KMS-11 (cell line): ENCODE measurements around the gene SRSF3.
"Not testable (repeated sequence)": the region's sequence is repeated elsewhere in the genome, so short reads cannot be mapped to it uniquely, and the experiment has no call there.

Experiments used
- H2AFZ ChIP-seq: fragments of 200-600 bp; sonication (generic); 2 replicates; pipeline ENCODE4 v1.6.1; 2016; ENCODE audit warnings: antibody characterized with exemption, mixed run types, low read depth
- H3K27ac ChIP-seq: fragments of 200-600 bp; sonication (generic); 2 replicates; pipeline ENCODE4 v1.6.1; 2016; ENCODE audit warnings: mild to moderate bottlenecking, mixed run types
- H3K27me3 ChIP-seq: fragments of 200-600 bp; sonication (generic); 2 replicates; pipeline ENCODE4 v1.6.1; 2017; ENCODE audit warnings: mild to moderate bottlenecking, low read depth, mixed run types, moderate library complexity; ENCODE audit not compliant: insufficient read depth
- H3K36me3 ChIP-seq: fragments of 200-600 bp; sonication (generic); 2 replicates; pipeline ENCODE4 v1.6.1; 2017; ENCODE audit warnings: mild to moderate bottlenecking, mixed run types; ENCODE audit not compliant: insufficient read depth
- H3K4me1 ChIP-seq: fragments of 200-600 bp; sonication (generic); 2 replicates; pipeline ENCODE4 v1.6.1; 2016; ENCODE audit warnings: mild to moderate bottlenecking, low read depth, mixed run types; ENCODE audit not compliant: poor library complexity, severe bottlenecking
- H3K4me2 ChIP-seq: fragments of 200-600 bp; sonication (generic); 2 replicates; pipeline ENCODE4 v1.7.0; 2016; ENCODE audit warnings: mild to moderate bottlenecking, mixed run types
- H3K4me3 ChIP-seq: fragments of 200-600 bp; sonication (generic); IDR thresholded peaks from 2 replicates; pipeline ENCODE4 v1.6.1; 2017; ENCODE audit warnings: low read depth, low read length, mixed read lengths; ENCODE audit not compliant: insufficient read depth
- H3K79me2 ChIP-seq: fragments of 200-600 bp; sonication (generic); 2 replicates; pipeline ENCODE4 v1.6.1; 2016; ENCODE audit warnings: low read depth, mixed run types; ENCODE audit not compliant: insufficient read depth
- H3K9ac ChIP-seq: fragments of 200-600 bp; sonication (generic); 2 replicates; pipeline ENCODE4 v1.6.1; 2016; ENCODE audit warnings: mild to moderate bottlenecking, mixed run types
- H4K20me1 ChIP-seq: fragments of 200-600 bp; sonication (generic); 2 replicates; pipeline ENCODE4 v1.6.1; 2016; ENCODE audit warnings: mild to moderate bottlenecking, mixed run types; ENCODE audit not compliant: insufficient read depth
- TF ChIP-seq, protein P1 (sequence below): fragments of 200-600 bp; sonication (generic); conservative IDR thresholded peaks from 2 replicates; pipeline ENCODE4 v1.6.1; 2017; ENCODE audit warnings: low read depth, mild to moderate bottlenecking, antibody characterized with exemption, low read length, moderate library complexity, mixed read lengths

The SRSF3 gene

DNA sequence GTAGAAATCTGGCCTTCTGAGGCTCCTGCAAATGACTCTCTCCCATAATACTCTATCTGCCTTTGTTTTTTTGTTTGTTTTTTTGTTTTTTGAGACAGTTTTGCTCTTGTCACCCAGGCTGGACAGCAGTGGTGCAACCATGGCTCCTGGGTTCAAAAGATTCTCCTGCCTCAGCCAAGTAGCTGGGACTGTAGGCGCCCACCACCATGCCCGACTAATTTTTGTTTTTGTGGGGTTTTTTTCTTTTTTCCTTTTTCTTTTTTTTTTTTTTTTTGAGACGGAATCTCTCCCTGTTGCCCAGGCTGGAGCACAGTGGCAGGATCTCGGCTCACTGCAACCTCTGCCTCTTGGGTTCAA lies 30.3 kb upstream of the SRSF3 start:
- Histone ChIP-seq H3K4me1 (no peaks in the 10 kb centered on the region), H3K4me2 (no peak overlapping the region), H3K27me3 (no peaks in the 10 kb centered on the region), H2AFZ (no peak overlapping the region), H3K36me3 (no peaks in the 10 kb centered on the region), H4K20me1 (no peaks in the 10 kb centered on the region), H3K4me3 (no peak overlapping the region), H3K9ac (no peak overlapping the region), H3K79me2 (no peaks in the 10 kb centered on the region), H3K27ac (no peak overlapping the region)
- TF ChIP-seq, protein P1, sequence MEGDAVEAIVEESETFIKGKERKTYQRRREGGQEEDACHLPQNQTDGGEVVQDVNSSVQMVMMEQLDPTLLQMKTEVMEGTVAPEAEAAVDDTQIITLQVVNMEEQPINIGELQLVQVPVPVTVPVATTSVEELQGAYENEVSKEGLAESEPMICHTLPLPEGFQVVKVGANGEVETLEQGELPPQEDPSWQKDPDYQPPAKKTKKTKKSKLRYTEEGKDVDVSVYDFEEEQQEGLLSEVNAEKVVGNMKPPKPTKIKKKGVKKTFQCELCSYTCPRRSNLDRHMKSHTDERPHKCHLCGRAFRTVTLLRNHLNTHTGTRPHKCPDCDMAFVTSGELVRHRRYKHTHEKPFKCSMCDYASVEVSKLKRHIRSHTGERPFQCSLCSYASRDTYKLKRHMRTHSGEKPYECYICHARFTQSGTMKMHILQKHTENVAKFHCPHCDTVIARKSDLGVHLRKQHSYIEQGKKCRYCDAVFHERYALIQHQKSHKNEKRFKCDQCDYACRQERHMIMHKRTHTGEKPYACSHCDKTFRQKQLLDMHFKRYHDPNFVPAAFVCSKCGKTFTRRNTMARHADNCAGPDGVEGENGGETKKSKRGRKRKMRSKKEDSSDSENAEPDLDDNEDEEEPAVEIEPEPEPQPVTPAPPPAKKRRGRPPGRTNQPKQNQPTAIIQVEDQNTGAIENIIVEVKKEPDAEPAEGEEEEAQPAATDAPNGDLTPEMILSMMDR = no peak

DNA sequence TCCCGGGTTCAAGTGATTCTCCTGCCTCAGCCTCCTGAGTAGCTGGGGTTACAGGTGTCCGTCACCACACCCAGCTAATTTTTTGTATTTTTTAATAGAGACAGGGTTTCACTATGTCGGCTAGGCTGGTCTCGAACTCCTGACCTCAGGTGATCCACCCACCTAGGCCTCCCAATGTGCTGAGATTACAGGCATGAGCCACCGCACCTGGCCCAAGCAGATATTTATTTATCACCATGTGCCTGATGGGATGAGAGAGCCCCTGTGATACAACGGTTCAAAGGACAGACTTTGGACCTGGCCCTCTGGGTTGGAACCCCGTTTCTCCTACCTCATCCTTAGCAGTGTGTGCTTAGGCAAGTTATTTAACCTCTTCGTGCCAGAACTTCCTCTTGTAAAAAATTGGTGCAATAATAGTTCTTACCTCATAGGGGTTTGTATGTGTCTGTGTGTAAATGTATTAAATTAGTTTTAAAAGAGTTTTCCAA lies 27.7 kb upstream of the SRSF3 start:
- Histone ChIP-seq H4K20me1 (no peaks in the 10 kb centered on the region), H3K4me1 (peaks cover 8% of the 10 kb centered on the region), H3K4me3 (no peak overlapping the region), H3K27me3 (no peaks in the 10 kb centered on the region), H3K27ac (no peak overlapping the region), H3K79me2 (no peaks in the 10 kb centered on the region), H2AFZ (no peak overlapping the region), H3K36me3 (no peaks in the 10 kb centered on the region), H3K9ac (no peak overlapping the region), H3K4me2 (no peak overlapping the region)
- TF ChIP-seq, protein P1 = no peak

DNA sequence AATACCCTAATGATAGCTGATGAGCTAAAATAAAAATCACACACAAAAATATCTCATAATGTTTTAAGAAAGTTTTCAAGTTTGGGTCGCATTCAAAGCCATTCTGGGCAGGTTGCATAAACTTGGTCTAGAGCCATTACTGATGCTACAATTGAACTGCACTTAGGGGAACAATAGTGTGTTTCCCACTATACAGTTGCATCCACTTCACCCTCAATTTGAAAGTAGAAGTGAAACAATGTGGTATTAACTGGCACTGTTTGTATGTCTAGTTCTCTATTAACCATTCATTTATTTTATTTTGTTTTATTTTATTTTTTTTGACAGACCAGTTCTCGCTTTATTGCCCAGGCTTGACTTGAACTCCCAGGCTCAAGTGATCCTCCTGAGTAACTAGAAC lies 23.9 kb upstream of the SRSF3 start:
- Histone ChIP-seq H3K4me2 (peak overlapping the region; percentile 19; the same call in 1 of the 2 replicates), H3K36me3 (no peaks in the 10 kb centered on the region), H3K9ac (no peak overlapping the region), H3K27me3 (no peaks in the 10 kb centered on the region), H3K4me3 (no peak overlapping the region), H3K79me2 (no peaks in the 10 kb centered on the region), H2AFZ (no peak overlapping the region), H4K20me1 (no peaks in the 10 kb centered on the region), H3K4me1 (peaks cover 8% of the 10 kb centered on the region), H3K27ac (no peak overlapping the region)
- TF ChIP-seq, protein P1 = no peak

DNA sequence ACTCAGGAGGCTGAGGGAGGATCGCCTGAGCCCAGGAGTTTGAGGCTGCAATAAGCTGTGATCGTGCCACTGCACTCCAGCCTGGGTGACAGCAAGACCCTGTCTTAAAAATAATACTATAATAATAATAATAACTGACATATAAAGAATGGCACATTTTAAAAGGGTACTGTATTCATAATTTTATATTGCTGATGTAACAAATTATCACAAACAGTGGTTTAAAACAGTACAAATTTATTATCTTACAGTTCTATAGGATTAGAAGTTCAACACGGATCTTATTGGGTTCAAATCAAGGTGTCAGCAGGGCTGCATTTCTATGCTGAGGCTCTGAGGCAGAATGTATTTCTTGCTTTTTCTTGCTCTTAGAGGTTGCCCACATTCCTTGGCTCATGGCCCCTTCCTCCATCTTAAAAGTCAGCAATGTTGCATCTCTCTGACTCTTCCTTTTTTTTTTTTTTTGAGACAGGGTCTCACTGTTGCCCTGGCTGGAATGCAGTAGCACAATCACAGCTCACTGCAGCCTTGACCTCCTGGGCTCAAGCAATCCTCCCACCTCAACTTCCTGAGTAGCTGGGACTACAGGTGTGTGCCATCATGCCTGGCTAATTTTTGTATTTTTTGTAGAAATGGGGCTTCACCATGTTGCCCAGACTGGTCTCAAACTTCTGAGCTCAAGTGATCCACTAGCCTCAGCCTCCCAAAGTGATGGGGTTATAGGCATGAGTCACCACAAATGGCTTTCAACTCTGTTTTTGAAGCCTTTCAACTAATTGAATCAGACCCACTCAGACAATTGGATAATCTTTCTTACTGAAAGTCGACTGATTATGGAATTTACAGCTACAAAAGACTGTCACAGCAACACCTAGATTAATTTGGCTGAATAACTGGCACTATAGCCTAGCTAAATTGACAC lies 22.8 kb upstream of the SRSF3 start:
- Histone ChIP-seq H3K4me1 (peaks cover 8% of the 10 kb centered on the region), H3K27ac (no peak overlapping the region), H2AFZ (no peak overlapping the region), H3K4me2 (no peak overlapping the region), H3K36me3 (no peaks in the 10 kb centered on the region), H3K9ac (no peak overlapping the region), H3K27me3 (no peaks in the 10 kb centered on the region), H4K20me1 (no peaks in the 10 kb centered on the region), H3K79me2 (no peaks in the 10 kb centered on the region), H3K4me3 (no peak overlapping the region)
- TF ChIP-seq, protein P1 = no peak

DNA sequence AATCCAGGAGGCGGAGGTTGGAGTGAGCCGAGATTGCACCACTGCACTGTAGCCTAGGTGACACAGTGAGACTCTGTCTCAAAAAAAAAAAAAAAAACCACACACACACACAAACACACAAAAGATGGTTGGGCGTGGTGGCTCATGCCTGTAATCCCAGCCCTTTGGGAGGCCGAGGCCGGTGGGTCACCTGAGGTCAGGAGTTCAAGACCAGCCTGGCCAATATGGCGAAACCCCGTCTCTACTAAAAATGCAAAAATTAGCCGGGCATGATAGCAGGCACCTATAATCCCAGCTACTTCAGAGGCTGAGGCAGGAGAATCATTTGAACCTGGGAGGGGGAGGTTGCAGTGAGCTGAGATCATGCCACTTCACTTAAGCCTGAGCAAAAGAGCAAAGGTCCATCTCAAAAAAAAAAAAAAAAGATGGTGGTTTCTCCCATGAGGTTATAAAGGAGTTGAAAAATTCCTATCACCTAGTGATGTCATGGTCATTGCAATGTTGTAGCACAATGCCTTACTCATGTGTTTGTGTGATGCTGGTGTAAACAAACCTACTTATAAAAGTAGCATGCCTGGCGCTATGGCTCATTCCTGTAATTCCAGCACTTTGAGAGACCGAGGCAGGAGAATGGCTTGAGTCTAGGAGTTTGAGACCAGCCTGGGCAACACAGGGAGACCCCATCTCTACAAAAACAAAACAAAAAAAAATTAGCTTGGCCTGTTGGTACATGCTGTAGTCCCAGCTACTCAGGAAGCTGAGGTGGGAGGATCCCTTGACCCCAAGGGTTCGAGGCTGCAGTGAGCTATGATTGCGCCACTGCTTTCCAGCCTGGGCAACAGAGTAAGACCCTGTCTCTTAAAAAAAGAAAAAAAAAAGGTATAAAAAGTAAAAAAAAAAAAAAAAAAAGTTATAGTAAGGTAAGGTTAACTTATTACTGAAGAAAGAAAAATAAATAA lies 21.5 kb upstream of the SRSF3 start:
- H2AFZ ChIP-seq, H4K20me1 ChIP-seq, H3K4me2 ChIP-seq, H3K36me3 ChIP-seq, H3K27me3 ChIP-seq, H3K9ac ChIP-seq, H3K79me2 ChIP-seq, H3K4me1 ChIP-seq, H3K4me3 ChIP-seq, H3K27ac ChIP-seq: not testable (repeated sequence)
